ENCODE results near the gene WDR47. TPM values are rescaled to one million over a fixed set of nuclear protein-coding genes. Genes with fewer than 3 reads are reported as not detected.
"Not testable (repeated sequence)": the region's sequence is repeated elsewhere in the genome, so short reads cannot be mapped to it uniquely, and the experiment has no call there.

Gene WDR47
- total RNA-seq, 1 experiment from 2014 or later, result 9.3 TPM

DNA sequence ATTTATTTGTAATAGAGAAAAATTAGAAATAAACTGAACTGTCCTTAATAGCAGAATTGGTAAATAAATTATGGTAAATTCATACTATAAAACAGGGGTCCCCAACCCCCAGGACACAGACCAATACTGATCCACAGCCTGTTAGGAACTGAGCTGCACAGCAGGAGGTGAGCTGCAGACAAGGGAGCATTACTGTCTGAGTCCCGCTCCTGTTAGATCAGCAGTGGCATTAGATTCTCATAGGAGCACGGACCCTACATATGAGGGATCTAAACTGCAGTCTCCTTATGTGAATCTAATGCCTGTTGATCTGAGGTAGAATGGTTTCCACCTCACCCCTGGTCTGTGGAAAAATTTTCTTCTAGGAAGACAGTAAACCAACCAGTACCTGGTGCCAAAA is 7.5 kb downstream of the WDR47 start:
- Histone ChIP-seq H3K4me2 (ENCODE audit: low read length) (no peak overlapping the region), H3K4me1 (ENCODE audit: control insufficient read depth in 1 of 2, insufficient read depth in 2 of 2, low read length in 2 of 2) (no peaks in the 10 kb centered on the region), H3K9me3 (ENCODE audit: control insufficient read depth in 1 of 2, insufficient read depth in 1 of 2, low read depth in 1 of 2, low read length in 2 of 2) (no peaks in the 10 kb centered on the region), H3K79me2 (ENCODE audit: insufficient read depth, low read length) (peaks cover 3% of the 10 kb centered on the region; the same call in 1 of the 2 replicates), H3K27me3 (ENCODE audit: insufficient read depth, low read length) (no peaks in the 10 kb centered on the region), H3K36me3 (ENCODE audit: control insufficient read depth in 1 of 2, insufficient read depth in 2 of 2, low read length in 2 of 2) (no peaks in the 10 kb centered on the region), H3K9me2 (ENCODE audit: insufficient read depth) (no peaks in the 10 kb centered on the region), H3K4me3 (replicated peaks in 1 of 2; ENCODE audit: low read depth in 1 of 2, low read length in 2 of 2) (no peak overlapping the region), H3K27ac (ENCODE audit: low read depth, low read length) (no peak overlapping the region), H3K9ac (ENCODE audit: low read length) (no peak overlapping the region), H2AFZ (ENCODE audit: low read depth, low read length, poor library complexity, severe bottlenecking) (no peak overlapping the region), H4K20me1 (ENCODE audit: insufficient read depth) (no peaks in the 10 kb centered on the region)
- no peak for TF ChIP-seq SRF (IDR thresholded peaks at IDR 0.05; ENCODE audit: low read depth)
- TF ChIP-seq ELF1 (IDR thresholded peaks at IDR 0.05; ENCODE audit: borderline replicate concordance, low read depth), result no peak
- no peak for TF ChIP-seq EGR1 (IDR thresholded peaks at IDR 0.05; ENCODE audit: low read depth)
- no peak for TF ChIP-seq CEBPB (IDR thresholded peaks at IDR 0.05; ENCODE audit: low read depth)
- no peak for TF ChIP-seq RAD21 (IDR thresholded peaks at IDR 0.05; ENCODE audit: low read depth)
- TF ChIP-seq, protein P1, sequence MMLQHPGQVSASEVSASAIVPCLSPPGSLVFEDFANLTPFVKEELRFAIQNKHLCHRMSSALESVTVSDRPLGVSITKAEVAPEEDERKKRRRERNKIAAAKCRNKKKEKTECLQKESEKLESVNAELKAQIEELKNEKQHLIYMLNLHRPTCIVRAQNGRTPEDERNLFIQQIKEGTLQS (IDR thresholded peaks at IDR 0.05), result no peak
- TF ChIP-seq, protein P2, sequence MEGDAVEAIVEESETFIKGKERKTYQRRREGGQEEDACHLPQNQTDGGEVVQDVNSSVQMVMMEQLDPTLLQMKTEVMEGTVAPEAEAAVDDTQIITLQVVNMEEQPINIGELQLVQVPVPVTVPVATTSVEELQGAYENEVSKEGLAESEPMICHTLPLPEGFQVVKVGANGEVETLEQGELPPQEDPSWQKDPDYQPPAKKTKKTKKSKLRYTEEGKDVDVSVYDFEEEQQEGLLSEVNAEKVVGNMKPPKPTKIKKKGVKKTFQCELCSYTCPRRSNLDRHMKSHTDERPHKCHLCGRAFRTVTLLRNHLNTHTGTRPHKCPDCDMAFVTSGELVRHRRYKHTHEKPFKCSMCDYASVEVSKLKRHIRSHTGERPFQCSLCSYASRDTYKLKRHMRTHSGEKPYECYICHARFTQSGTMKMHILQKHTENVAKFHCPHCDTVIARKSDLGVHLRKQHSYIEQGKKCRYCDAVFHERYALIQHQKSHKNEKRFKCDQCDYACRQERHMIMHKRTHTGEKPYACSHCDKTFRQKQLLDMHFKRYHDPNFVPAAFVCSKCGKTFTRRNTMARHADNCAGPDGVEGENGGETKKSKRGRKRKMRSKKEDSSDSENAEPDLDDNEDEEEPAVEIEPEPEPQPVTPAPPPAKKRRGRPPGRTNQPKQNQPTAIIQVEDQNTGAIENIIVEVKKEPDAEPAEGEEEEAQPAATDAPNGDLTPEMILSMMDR (IDR thresholded peaks at IDR 0.05 in 2 of 3, conservative IDR thresholded peaks at IDR 0.05 in 1 of 3; ENCODE audit: borderline replicate concordance in 1 of 3, insufficient read depth in 1 of 3, low read depth in 2 of 3, low read length in 2 of 3), result no peak
- TF ChIP-seq, protein P3, sequence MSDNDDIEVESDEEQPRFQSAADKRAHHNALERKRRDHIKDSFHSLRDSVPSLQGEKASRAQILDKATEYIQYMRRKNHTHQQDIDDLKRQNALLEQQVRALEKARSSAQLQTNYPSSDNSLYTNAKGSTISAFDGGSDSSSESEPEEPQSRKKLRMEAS (IDR thresholded peaks at IDR 0.05), result no peak
- ChIA-PET CTCF (no interaction called here), RAD21 (ENCODE audit: low non-redundant PET in 1 of 2, low total read pairs in 2 of 2, uncharacterized antibody in 2 of 2, unreplicated experiment in 2 of 2) (no interaction called here), POLR2A (no interaction called here)
- DNase-seq (ENCODE audit: low read depth, low spot score) (no peak), ATAC-seq (no peak)
- BruUV-seq (replicated peaks), result no TSS peak
- intact Hi-C loops (cut with micrococcal nuclease), result no loop called here

DNA sequence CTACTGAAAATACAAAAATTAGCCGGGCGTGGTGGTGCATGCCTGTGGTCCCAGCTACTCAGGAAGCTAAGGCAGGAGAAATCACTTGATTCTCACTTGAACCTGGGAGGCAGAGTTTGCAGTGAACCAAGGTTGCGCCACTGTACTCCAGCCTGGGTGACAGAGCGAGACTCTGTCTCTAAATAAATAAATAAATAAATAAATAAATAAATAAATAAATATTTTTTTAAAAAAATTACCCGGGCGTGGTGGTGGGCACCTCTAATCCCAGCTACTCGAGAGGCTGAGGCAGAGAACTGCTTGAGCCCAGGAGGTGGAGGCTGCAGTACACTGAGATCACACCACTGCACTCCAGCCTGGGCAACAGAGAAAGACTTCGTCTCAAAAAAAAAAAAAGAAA is 12.4 kb downstream of the WDR47 start:
- H3K27ac ChIP-seq (ENCODE audit: low read depth, low read length); H3K4me2 ChIP-seq (ENCODE audit: low read length); H3K4me1 ChIP-seq (ENCODE audit: control insufficient read depth in 1 of 2, insufficient read depth in 2 of 2, low read length in 2 of 2); H3K4me3 ChIP-seq (replicated peaks in 1 of 2; ENCODE audit: low read depth in 1 of 2, low read length in 2 of 2); DNase-seq (ENCODE audit: low read depth, low spot score); CTCF ChIA-PET; H3K36me3 ChIP-seq (ENCODE audit: control insufficient read depth in 1 of 2, insufficient read depth in 2 of 2, low read length in 2 of 2); H3K79me2 ChIP-seq (ENCODE audit: insufficient read depth, low read length); BruUV-seq (replicated peaks); POLR2A ChIA-PET; RAD21 ChIA-PET (ENCODE audit: low non-redundant PET in 1 of 2, low total read pairs in 2 of 2, uncharacterized antibody in 2 of 2, unreplicated experiment in 2 of 2); intact Hi-C loops (cut with micrococcal nuclease); H3K9me2 ChIP-seq (ENCODE audit: insufficient read depth); H3K9ac ChIP-seq (ENCODE audit: low read length); H3K9me3 ChIP-seq (ENCODE audit: control insufficient read depth in 1 of 2, insufficient read depth in 1 of 2, low read depth in 1 of 2, low read length in 2 of 2); ATAC-seq; H4K20me1 ChIP-seq (ENCODE audit: insufficient read depth); H2AFZ ChIP-seq (ENCODE audit: low read depth, low read length, poor library complexity, severe bottlenecking); H3K27me3 ChIP-seq (ENCODE audit: insufficient read depth, low read length): not testable (repeated sequence)
